C4-2B (cell line): Measurements from ENCODE around the gene ST6GAL2.

ENCODE experiments used
- H3K27ac ChIP-seq: fragments of 450-650 bp; 2 replicates; pipeline ENCODE4 v1.5.1; 2017
- CTCF ChIP-seq: fragments of 450-650 bp; conservative IDR thresholded peaks from 2 replicates; pipeline ENCODE4 v1.5.1; 2017; ENCODE audit warnings: mild to moderate bottlenecking
- ZFX ChIP-seq: fragments of 450-650 bp; IDR thresholded peaks from 2 replicates; pipeline ENCODE4 v1.6.1; 2017

ST6GAL2 gene

GRCh38 chr2:106847366-106847765 lies 38.6 kb downstream of the ST6GAL2 start:
- TF ChIP-seq ZFX (no peak), CTCF (no peak)
- no peak overlapping the region for H3K27ac ChIP-seq

GRCh38 chr2:106845716-106846115 lies 40.3 kb downstream of the ST6GAL2 start:
- H3K27ac ChIP-seq: no peak overlapping the region
- TF ChIP-seq ZFX: no peak
- TF ChIP-seq CTCF: no peak

GRCh38 chr2:106843910-106844250 lies 42.1 kb downstream of the ST6GAL2 start:
- no peak for TF ChIP-seq CTCF
- TF ChIP-seq ZFX: no peak

GRCh38 chr2:106843001-106843909 lies 42.7 kb downstream of the ST6GAL2 start:
- TF ChIP-seq ZFX (no peak), CTCF (no peak)
- H3K27ac ChIP-seq: no peak overlapping the region; the same call in 1 of the 2 replicates

More at GRCh38 chr2:106843910-106844250, 42.1 kb downstream of the ST6GAL2 start:
- H3K27ac ChIP-seq: no peak overlapping the region

GRCh38 chr2:106841886-106842645 lies 43.9 kb downstream of the ST6GAL2 start:
- H3K27ac ChIP-seq: peak overlapping the region; percentile 6; the same call in 1 of the 2 replicates
- no peak for TF ChIP-seq ZFX
- TF ChIP-seq CTCF: no peak

GRCh38 chr2:106840818-106841217 lies 45.1 kb downstream of the ST6GAL2 start:
- no peak for TF ChIP-seq CTCF
- no peak overlapping the region for H3K27ac ChIP-seq
